ENCODE measurements around the gene LRRC25.

LRRC25 gene

DNA sequence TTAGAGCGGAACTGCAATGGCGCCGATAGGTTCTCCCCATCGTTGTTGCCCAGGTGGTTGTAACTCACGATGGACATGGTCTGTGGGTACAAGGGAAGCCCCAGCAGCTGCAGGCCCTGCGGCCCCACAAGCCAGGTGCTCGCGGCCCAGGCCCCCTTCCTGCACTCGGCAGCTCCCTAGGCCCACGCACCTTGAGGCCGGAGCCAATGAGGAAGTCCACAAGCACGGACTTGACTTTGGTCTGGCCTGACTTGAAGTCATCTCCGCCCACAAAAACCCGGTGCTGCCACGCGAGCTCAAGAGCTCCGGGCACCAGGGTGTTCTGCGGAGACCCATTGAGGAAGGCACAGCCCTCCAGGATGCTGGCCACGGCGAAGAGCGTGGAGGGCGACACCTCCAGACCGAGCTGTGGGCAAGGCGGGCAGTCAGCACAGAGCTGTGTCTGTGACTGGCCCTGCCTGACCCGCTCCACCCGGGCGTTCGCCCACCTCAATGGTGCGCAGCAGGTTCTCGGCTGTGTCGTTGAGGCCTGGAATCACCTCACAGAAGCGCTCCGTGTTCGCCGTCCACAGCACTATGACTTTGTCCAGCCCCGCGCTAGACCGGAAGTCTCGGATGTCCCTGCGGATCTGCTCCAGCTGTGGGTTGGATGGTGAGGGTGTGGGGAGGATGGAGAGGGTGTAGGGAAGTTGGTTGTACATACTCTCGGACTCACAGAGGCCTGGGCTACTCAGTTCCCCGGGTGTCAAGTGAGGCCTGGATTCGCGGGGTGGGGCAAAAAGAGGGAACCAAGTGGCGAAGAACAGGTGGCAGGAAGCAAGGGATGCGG lies 38.6 kb upstream of the LRRC25 start:
- DNase-seq (ENCODE audit: low read depth), result no peak

DNA sequence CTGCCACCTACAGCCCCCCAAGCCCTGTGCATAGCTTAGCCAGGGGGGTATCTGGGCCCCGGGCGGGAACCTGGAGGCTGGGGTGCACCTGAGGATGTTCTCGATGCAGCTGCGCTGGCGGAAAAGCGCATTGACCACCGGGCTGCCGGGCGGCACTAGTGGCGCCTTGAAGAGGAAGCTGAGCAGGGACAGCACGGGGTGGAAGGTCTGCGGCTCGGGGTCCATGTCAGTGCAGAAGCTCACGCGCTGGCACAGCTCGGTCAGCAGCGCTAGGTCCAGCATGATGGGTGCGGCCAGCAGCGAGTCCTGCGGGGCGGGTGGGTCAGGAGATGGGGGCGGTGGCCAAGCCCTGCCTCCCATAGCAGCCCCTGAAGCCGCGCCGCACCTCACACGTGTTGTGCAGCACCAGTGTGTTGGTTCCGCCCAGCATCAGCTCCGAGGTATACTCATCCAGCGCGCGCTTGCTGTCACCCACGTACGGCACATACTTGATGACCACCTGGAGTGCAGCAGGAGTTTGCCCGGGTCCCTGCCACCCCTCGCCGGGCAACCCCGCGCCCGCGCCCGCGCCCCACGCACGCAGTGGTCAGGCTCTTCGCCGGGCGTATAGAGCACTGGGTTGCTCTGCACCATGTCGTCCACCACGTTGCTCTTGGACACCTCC lies 37.9 kb upstream of the LRRC25 start:
- no peak for DNase-seq (ENCODE audit: low read depth)

DNA sequence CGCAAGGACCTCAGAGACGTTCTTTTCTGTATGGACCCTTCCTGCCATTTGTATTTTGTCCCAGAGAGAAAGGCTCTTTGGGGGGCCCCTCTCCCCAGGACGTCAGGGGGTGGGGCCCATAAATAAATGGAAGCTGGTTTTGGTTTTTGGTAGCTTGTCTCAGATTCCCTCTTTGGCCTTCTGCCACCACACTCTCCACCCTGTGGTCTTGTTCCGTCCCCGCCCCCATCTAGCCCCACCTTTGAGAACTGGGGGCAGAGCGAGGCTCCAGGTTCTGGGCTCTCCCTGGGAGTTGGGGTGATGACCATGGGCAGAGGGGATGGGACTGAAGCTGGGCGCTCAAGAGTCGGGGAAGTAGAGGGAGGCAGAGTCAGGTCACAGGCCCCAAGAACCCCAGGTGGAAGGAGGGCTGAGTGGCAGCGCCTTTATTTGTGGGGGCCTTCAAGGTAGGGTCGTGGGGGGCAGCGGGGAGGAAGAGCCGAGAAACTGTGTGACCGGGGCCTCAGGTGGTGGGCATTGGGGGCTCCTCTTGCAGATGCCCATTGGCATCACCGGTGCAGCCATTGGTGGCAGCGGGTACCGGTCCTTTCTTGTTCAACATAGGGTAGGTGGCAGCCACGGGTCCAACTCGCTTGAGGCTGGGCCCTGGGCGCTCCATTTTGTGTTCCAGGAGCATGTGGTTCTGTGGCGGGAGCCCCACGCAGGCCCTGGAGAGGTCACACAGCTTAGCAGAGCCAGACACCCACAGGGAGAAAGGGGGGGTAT lies 37.2 kb upstream of the LRRC25 start:
- no peak for DNase-seq (ENCODE audit: low read depth)

DNA sequence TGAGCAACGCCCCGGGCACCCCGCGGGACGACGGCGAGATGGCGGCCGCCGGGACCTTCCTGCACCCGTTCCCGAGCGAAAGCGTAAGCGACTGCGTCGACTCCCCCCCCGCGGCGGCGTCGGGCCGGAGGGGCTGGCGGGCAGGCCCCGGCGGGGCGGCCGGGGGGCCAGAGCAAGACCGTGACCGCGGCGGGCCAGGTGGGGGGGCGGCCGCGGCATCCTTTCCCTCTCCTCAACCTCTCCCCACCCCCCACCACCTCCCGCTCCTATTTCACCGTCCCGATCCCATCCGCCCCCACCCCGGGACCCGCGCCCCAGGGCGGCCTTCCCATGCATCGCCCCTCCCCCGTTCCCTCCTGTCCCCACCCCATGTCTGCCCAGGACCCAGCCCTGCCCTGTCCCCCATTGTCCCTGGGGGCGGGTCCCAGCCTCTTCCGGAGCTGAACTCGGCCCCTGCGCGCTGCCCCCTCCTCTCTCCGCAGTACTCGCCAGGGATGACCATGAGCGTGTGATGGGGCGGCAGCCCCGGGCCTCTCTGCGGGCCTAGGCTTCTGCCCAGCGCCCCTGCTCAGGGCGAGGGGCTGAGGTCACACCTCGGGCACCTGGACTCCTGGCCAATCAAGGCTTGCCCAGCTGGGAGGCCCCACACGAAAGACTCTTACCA lies 36.4 kb upstream of the LRRC25 start:
- DNase-seq (ENCODE audit: low read depth), result no peak

DNA sequence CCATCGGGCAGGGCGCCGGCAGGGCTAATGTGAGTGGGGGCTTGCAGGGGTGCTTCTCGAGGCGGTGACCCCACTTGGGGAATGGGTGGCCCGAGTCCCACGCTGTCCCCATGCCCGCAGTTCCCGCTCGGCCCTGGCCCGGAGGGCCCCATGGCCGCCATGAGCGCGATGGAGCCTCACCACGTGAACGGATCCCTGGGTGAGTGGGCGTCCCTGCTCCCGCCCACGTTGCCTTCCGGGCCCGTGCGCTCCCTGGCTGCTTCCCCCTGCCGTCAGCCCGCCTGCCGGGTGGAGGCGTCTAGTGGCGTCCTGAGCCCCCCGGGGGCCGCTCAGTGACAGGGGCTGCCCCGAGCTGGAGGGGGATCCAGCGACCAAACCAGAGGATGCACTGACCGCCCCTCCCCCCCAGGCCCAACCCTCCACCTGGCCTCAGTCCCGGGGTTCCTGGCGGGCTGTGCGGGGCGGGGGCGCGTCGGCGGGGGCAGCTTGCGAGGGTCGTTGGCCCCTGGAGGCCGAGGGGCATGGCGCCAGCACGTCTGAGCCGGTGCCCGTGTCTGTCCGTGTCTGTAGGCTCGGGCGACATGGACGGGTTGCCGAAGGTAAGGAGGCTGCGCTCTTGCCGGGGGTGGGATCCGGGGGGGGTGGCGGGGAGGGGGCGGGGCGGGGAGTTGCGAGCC lies 35.7 kb upstream of the LRRC25 start:
- DNase-seq (ENCODE audit: low read depth), result no peak

DNA sequence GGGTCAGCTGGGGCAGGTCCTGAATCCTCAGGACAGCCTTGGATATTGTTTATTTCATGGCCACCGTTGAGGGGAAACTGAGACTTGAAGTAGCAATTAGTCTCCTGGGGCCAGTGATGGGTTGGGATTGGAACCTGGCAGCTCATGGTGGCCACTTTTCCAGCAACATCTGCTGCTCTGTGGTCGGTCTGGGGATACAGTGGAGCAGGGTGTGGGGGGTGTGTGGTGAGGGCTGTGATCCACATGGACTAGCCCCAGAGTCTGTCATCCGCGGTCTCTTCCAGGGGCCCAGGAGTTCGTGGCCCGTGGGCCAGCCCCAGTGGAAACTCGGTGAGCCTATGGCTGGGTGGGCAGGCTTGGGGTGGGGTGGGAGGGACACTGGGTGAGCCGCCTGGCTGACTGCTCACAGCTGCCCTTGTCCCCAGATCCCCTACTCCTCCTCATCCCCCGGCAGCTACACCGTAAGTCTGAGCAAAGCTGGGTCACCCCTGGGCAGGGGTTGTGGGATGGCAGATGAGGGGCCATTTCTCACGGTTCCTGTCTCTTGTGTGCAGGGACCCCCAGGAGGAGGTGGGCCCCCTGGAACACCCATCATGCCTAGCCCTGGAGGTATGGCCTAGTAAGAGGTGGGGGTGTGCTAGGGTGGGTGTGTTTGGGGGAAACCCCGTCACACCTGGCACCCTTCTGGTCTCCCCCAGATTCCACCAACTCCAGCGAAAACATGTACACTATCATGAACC lies 35.0 kb upstream of the LRRC25 start:
- no peak for DNase-seq (ENCODE audit: low read depth)

DNA sequence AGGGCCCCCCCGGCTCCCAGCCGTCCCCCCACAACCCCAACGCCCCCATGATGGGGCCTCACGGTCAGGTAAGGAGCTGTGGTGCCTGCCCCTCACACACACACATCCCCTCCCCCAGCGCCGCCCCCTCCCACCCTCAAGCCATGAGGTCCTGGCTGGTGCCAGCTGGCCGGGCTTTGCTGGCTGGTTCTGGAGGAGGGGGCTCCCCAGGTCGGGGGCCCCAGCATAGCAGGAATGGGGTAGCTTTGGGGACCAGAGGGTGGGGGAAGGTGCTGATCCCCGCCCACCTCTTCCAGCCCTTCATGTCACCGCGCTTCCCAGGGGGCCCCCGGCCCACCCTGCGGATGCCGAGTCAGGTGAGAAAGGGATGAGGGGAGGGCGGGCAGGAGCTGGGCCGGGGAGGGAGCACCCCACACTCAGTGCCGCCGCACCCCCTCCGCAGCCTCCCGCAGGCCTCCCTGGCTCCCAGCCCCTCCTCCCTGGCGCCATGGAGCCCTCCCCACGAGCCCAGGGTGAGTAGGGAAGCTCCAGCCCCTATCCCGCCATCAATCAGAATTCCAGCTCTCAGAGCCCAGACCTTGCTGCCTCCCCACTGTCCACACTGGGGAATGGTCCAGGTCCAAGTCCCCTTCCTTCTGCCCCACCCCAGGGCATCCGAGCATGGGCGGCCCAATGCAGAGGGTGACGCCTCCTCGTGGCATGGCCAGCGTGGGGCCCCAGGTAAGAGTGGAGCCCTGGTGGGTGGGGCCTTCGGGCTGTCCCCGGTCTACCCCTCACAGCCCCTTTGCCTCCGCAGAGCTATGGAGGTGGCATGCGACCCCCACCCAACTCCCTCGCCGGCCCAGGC lies 34.2 kb upstream of the LRRC25 start:
- DNase-seq (ENCODE audit: low read depth), result no peak

DNA sequence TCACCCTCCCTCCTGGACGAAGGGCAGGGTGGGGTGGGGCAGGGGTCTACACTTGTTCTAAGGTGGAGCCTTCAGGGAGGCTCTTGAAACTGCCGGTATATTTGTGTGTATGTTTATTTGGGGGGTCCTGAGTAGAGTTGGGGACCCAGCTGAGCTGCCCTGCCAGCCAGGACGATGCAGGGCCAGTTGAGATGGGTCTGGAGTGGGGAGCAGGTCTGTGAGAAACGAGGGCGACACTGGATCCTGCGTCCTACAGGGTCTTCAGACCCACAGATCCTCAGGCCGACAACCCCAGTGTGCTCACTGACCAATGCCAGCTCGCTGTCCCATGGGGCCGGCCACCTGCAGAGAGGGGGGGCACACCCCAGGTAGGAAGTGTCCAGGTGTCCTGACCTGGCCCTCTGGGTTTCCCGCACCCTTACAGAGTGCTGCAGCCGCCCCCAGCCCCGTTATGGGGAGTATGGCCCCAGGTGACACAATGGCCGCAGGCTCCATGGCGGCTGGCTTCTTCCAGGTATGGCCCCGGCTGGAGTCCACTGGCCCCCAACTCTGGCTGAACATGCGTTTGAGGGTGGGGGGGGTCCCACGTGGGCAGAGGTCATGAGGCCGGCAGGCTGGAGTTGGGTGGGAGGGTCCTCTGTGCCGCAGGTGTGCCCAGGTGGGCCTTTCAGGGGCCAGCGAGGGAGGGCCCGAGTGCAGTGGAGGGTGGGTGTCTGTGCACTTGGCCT lies 33.2 kb upstream of the LRRC25 start:
- DNase-seq (ENCODE audit: low read depth), result no peak

DNA sequence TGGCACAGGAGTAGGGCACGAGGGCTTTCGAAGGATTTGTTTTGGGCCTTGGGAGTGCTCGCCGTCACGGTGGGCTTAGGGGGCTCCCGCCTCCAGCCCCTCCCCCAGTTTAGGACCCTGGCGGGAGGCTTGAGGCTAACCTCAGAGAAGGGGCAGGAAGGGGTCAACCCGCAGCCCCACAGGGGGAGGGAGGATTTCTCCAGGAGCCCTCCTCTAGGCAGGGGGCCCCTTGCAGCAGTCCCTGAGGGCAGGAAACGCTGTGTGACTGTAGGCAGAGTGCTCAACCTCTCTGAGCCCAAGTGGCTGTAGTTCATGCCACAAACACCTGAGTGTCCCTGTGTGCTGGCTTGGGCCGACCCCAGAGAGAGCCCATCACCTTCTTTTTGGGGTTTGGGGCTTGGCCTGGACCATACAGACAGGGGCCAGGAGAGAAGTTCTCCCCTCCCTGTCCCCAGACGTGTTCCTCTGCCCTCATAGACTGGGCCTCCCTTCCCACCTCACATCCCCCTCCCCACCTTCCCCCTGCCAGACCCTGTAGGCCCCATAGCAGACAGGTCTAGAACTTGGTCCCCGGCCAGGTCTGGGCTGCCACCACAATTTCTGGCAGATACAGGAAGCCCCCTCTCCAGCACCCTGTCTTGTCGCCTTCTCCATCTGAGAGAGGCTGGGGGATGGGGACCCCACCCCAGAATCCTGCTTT lies 32.4 kb upstream of the LRRC25 start:
- DNase-seq (ENCODE audit: low read depth), result no peak

DNA sequence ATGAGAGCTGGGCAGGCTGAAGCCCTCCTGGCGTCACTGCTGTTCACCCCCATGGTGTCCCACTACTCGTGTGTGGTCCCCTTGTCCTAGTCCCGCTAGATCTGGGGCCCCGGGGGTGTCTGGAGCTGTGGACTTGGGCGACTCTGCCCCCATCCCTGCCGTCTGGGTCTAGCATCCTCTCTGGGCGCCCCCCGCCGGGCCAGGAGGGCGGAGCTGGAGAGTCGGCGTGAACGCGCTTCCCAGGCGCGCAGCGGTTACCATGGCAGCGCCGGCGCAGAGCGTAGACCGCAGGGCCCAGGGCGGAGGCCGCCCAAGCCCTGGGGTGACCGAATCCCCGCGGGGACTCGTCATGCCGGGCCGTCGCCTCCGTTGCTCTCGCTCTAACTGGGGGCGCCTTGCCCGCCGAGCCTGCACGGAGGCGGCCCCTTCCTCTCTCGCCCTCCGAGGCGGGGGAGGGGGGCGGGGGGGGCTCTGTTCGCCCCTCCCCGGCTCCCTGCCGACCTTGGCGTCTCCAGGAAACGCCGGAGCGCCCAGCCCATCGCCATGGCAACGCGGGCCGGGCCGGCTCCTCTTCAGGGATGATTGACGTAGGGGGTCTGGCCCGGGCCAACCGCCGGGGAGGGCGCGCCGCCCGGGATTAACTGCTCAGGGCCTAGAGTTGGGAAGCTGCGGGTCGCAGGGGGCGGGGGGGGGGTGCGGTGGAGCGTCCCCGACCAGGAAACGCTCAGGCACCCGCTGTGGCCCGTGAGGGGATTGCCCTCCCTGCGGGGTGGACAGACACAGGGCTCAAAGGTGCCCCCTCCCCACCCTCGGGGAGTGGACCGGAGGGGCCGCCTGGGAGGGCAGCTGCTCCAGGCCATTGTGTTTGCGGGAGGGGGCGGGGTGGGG lies 31.6 kb upstream of the LRRC25 start:
- no peak for DNase-seq (ENCODE audit: low read depth)

DNA sequence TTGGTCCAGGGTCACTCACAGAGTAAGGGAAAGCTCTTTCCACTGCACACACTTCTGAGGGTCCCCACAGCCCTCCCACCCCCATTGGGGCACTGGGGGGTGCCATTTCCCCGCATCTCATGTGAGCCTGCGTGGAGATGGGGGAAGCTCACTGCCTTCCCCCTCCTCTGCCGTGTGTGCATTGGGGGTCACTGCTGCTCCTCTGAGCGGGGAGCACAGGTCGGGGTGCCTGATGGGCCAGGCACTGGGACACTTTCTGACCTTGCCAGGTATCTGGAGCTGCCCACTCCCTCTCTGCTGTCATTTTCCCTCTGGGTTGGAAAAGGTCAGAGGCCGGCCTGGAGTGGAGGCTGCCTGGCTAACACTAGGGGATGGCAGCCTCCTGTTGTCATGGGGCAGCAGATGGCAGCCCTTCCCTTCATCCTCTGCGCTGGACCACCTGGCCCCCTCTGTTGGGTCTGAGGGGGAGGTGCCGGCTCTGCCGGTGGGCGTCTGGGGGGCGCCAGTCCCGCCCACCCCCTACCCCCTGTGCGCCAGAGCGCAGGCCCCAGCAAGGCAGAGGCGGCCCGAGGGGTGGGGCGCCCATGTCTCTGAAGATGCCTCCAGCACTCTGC lies 30.9 kb upstream of the LRRC25 start:
- DNase-seq (ENCODE audit: low read depth), result no peak

DNA sequence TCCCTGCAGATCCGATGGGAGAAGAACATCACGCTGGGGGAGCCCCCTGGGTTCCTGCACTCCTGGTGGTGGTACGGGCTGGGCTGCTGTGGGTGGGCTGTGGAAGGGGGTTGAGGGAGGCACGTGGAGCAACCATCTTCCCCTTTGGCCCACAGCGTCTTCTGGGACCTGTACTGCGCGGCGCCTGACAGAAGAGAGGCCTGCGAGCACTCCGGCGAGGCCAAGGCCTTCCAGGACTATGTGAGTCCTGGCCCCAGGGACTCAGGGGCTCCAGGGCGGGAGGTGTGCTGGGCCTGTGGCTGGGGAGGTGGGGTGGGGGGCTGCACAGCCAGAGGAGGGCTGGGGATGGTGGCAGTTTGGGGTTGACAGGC lies 30.3 kb upstream of the LRRC25 start:
- no peak for DNase-seq (ENCODE audit: low read depth)

DNA sequence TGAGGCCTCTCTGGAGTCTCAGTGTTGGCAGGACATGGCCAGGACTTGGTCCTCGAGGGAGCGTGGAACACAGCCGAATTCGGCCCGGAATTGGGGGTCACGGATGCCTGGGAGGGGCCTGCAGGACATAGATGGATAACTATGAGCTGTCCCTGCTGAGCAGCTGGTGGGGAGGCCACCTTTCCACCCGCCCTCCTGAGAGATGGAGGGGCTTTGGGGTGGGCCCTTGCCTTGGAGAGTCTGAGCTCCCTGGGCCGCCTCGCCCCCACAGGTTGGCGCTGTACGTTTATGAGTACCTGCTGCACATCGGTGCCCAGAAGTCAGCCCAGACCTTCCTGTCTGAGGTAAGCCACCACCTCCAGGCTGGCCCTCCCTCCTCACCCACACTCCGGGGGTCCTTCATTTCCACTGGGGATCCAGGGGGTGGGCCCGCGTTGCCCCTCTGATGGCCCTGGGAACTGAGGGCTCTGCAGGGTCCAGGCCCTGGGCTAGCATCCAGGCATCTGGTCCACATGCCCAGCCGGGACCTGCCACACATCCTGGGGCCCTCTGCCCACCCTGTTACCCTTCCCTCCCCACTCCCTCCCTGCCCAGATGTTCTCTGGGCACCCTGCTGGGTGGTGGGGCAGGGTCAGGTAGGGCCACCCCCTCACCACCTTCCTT lies 29.8 kb upstream of the LRRC25 start:
- no peak for DNase-seq (ENCODE audit: low read depth)

DNA sequence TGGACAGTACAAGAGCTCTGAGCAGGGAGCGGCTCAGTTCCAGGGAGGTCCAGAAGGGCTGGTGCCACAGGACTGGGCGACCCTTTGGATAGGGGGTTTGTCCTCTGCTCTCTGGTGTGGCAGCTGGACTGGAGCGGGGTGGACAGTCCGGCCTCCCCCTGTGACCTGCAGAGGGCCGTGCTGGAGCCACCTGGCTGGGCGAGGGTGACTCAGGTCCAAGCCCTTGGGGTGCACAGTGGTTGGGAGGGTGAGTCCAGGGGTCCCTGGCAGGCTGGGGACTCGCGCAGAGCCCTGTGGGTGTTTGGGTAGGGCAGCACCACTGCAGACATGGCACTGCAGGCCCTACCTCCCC lies 29.0 kb upstream of the LRRC25 start:
- no peak for DNase-seq (ENCODE audit: low read depth)

DNA sequence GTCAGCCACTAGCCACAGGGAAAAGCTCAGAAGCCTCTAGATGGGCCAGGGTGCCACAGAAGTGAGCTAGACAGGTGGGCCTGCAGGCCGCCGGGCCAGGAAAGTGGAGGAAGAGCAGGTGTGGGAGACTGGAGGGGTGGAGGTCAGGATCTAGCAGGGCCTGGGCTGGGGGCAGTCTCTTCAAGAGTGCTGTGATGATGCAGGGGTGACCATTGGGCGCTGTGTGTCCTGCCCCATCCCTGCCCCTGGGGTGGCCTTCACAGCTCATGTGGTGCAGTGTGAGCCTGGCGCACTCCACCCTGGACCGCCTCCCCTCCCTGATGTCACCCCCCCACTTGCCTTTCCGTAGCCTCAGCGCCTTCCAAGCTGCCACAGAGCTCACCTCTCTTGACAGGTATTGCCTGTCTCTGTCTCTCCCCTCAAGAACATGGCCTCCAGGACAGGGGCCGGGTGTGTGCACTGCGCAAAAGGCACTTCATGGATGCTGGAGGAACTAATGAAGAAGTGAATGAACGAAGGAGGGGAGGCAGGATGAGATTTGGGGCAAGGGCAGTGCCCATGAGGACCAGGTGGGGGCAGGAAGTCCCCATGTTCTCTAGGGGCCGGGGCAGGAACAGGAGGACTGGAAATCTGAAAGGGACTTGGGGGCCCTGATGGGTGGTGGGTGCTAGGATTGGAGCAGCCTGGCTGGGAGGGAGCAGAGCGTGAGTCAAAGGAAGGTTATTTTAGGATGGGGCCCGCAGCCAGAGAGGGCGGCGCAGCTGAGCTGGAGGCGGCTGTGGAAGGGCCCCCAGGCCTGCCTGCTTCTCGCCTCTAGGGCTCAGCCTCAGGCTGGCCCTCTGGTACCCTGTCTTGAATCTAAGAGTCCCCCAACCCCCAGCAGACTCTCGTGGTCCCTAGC lies 28.3 kb upstream of the LRRC25 start:
- DNase-seq (ENCODE audit: low read depth), result no peak

All from HS-27A (cell line).